SJCRH30 (cell line): ENCODE data around the gene RPL23. TPM values are rescaled to one million over a fixed set of nuclear protein-coding genes. Genes with fewer than 3 reads are reported as not detected.

Source experiments
- DNase-seq, 2 experiments: peaks; one replicate each; pipeline ENCODE4 v3.0.0-alpha.2; 2015 to 2020
- H3K27ac ChIP-seq: fragments of 250-450 bp; sonication (Bioruptor Pico); 2 replicates; pipeline ENCODE4 v1.5.1; 2020; ENCODE audit warnings: mild to moderate bottlenecking, moderate library complexity
- H3K27me3 ChIP-seq: fragments of 250-450 bp; sonication (Bioruptor Pico); 2 replicates; pipeline ENCODE4 v1.5.1; 2020; ENCODE audit warnings: mild to moderate bottlenecking, moderate library complexity
- H3K36me3 ChIP-seq: fragments of 250-450 bp; sonication (Bioruptor Pico); 2 replicates; pipeline ENCODE4 v1.5.1; 2020; ENCODE audit warnings: mild to moderate bottlenecking, moderate library complexity
- H3K4me1 ChIP-seq: fragments of 250-450 bp; sonication (Bioruptor Pico); 2 replicates; pipeline ENCODE4 v1.5.1; 2020; ENCODE audit warnings: mild to moderate bottlenecking, moderate library complexity
- H3K4me3 ChIP-seq: fragments of 250-450 bp; sonication (Bioruptor Pico); 2 replicates; pipeline ENCODE4 v1.5.1; 2020; ENCODE audit warnings: mild to moderate bottlenecking, moderate library complexity
- H3K9me3 ChIP-seq: fragments of 250-450 bp; sonication (Bioruptor Pico); replicated peaks from 2 replicates; pipeline ENCODE4 v1.5.1; 2020; ENCODE audit warnings: mild to moderate bottlenecking, moderate library complexity
- total RNA-seq: library from RNA; depleted of rRNA; stranded (reverse); fragments of >200 nt; shearing (Covaris generic); gene quantifications from 2 replicates; pipeline ENCODE4 v1.2.3, GENCODE V29; 2014

RPL23 gene
- total RNA-seq, 1 experiment from 2014 or later: 2,769 TPM

GRCh38 chr17:38874505-38875400, 21.2 kb upstream of the RPL23 start:
- Histone ChIP-seq H3K27ac (no peak overlapping the region), H3K36me3 (no peaks in the 10 kb centered on the region), H3K9me3 (no peaks in the 10 kb centered on the region), H3K4me3 (no peak overlapping the region), H3K27me3 (no peaks in the 10 kb centered on the region), H3K4me1 (peaks cover 13% of the 10 kb centered on the region)
- no peak for DNase-seq

DNA sequence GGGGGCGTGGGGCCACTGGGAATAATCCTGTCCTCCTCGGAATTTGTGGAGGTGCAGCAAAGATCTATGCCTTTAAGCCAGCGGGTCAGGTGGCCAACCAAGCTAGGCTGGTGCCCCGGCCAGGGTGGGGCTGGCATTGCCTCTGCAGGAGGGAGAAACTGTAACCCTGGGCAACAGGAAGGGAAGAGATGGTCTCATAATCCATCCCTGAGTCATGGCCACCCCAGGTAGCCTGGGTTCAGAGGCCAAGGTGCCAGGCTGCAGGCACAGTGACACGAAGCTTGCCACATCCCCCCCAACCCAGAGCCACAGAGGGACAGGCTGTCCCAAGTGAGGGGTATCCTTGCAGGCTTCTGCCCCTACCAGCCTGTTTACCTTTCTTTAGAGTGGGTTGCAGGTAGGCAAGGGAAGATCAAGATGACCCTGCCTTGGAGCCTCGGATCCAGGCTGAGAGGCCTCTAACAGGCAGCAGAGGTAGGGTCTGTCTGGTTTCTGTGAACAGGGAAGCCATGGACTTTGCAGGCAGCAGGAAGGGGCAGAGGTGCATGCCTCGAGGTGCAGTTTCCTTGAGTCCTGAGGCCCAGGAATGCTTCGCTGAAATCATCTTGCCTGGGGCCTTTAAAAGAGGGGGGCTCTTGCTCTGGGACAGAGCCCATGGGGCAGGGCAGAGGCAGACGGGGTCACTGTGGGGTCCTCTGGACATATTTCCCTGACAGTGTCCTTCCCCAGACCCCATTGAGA, 20.3 kb upstream of the RPL23 start:
- no peak for DNase-seq
- Histone ChIP-seq H3K36me3 (no peaks in the 10 kb centered on the region), H3K27ac (no peak overlapping the region), H3K9me3 (no peaks in the 10 kb centered on the region), H3K4me3 (no peak overlapping the region), H3K27me3 (no peaks in the 10 kb centered on the region), H3K4me1 (peaks cover 7% of the 10 kb centered on the region; the same call in 1 of the 2 replicates)

DNA sequence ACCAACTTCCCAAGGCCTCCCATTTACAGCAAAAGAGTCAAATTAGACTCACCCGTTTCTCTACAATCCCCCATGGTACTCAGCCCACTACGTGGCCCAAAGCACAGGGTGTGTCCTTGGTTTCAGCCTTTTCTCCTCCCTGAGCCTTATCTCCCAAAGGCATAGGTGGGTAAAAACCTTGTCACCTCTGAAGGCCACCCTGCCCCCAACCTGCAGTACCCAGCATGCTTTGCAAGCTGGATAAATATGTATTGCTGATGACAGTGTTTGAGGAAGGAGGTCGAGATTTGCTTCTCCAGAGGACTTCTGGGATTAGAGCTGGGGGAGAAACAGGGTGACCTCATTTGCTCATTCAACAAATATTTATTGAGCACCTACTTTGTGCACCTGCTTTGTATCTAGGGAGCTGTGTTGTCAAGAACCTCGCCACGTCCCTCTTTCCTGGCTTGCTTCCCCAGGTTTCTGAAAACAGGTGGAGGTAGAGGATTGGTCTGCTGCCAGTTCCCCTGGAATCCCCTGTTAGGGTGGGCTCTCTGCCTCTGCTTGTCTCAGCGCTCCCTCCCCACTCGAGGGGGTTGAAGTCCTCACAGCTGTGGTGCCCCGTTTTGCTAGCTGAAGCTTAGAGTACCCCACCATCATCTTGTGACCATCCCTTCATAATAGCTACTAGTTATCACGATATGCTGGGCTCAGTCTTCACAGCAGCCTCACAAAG, 19.3 kb upstream of the RPL23 start:
- Histone ChIP-seq H3K36me3 (no peaks in the 10 kb centered on the region), H3K27ac (no peak overlapping the region), H3K9me3 (no peaks in the 10 kb centered on the region), H3K27me3 (no peaks in the 10 kb centered on the region), H3K4me1 (peaks cover 7% of the 10 kb centered on the region; the same call in 1 of the 2 replicates), H3K4me3 (no peak overlapping the region)
- DNase-seq: no peak

- Histone ChIP-seq H3K27me3 (no peaks in the 10 kb centered on the region), H3K4me3 (no peak overlapping the region), H3K36me3 (no peaks in the 10 kb centered on the region), H3K27ac (no peak overlapping the region), H3K4me1 (peaks cover 7% of the 10 kb centered on the region; the same call in 1 of the 2 replicates), H3K9me3 (no peaks in the 10 kb centered on the region)
- DNase-seq: no peak
These were observed 18.5 kb upstream of the RPL23 start for GRCh38 chr17:38872027-38872511.

DNA sequence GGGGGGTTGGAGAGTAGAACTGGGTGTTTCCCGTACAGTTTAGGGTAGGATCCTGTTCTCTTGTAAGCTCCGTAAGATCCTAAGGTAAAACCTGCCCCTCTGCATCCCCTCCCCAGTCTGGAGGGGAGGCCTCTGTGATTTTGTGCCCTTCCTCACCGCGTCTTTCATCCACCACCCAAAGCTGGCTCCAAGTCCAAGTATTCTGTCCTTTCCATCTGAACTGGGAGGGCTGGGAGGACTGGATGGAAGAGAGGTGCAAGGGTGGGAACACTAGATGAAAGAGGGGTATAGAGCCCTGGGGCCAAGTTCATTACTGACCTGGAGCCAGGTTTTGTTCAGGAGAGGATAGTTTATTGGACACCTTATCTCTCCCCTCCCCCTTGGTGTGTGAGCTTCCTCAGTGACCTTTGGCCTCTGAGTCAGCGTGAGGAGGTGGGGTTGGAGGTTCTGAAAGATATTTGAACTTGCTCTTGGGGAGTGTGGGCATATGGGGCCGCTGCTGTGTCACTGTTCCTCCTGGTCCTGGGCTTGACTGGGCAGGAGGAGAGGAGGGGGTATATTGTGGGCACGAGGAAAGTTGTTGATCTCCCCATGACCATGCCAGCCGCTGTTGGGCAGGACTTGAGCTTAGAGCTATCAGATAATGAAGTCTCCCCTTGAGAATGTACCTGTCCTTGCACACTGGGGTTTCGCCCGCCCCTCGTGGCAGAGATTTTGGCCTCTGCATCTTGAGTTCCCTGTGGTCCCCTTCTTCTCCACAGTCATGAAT, 17.9 kb upstream of the RPL23 start:
- H3K4me1 ChIP-seq: peaks cover 7% of the 10 kb centered on the region; the same call in 1 of the 2 replicates
- H3K27ac ChIP-seq: peak overlapping the region; percentile 36; the same call in 1 of the 2 replicates
- peak; percentile 50 to 56 for DNase-seq

GRCh38 chr17:38870259-38871165, 17.0 kb upstream of the RPL23 start:
- H3K36me3 ChIP-seq: no peaks in the 10 kb centered on the region
- H3K27me3 ChIP-seq: no peaks in the 10 kb centered on the region
- no peaks in the 10 kb centered on the region for H3K9me3 ChIP-seq
- H3K27ac ChIP-seq: peak overlapping the region; percentile 56
- H3K4me1 ChIP-seq: peaks cover 7% of the 10 kb centered on the region; the same call in 1 of the 2 replicates
- DNase-seq: peak; percentile 73 to 77
- peak overlapping the region; percentile 86 for H3K4me3 ChIP-seq

More for the DNA sequence above, 17.9 kb upstream of the RPL23 start:
- peak overlapping the region; percentile 86 for H3K4me3 ChIP-seq
- H3K27me3 ChIP-seq: no peaks in the 10 kb centered on the region
- H3K9me3 ChIP-seq: no peaks in the 10 kb centered on the region
- H3K36me3 ChIP-seq: no peaks in the 10 kb centered on the region

- H3K4me1 ChIP-seq: peaks cover 7% of the 10 kb centered on the region; the same call in 1 of the 2 replicates
- H3K4me3 ChIP-seq: peak within 1 kb of the TSS; percentile 86
- no peaks in the 10 kb centered on the region for H3K27me3 ChIP-seq
- peak; percentile 87 to 90 for DNase-seq
- H3K36me3 ChIP-seq: no peaks in the 10 kb centered on the region
- peak within 1 kb of the TSS; percentile 76 for H3K27ac ChIP-seq
- H3K9me3 ChIP-seq: no peaks in the 10 kb centered on the region
These were observed 16.2 kb upstream of the RPL23 start, which contains the start of gene LASP1 for GRCh38 chr17:38869526-38870258. TSS of gene LASP1 (plus strand) at chr17:38870058. CDS start at chr17:38870190, 132 bp downstream.

DNA sequence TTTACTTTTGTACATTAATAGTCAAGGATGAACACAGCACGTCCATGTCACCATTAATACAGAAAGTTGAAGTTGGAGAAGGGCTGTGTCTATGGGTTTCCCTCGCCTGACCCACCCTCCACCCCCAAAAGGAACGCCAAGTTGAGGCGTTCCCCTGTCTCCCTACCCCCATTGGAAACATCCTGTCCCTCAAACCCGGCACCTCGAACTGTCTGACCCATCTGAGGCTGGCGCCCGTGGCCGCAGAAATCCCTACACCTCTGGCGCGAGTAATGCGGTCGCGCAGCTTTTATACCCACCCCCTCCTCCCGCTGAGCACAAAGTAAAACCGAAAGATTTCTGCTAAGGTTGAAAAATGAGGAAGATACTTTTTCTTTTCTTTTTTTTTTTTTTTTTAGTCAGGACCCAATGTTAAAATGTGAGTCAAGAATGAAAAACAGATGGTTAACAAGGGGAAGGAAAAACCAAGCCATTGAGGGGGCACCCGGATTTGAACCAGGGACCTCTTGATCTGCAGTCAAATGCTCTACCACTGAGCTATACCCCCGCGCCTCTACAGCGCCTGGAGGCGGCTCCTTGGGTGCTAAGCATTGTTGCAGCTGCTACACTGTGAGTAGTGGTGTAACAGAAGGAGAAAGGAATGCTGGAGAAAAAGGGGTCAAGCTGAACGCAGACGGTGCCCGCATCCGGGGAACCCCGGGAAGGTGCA, 15.4 kb upstream of the RPL23 start:
- no peaks in the 10 kb centered on the region for H3K9me3 ChIP-seq
- H3K36me3 ChIP-seq: no peaks in the 10 kb centered on the region
- H3K27me3 ChIP-seq: no peaks in the 10 kb centered on the region
- H3K27ac ChIP-seq: peak overlapping the region; percentile 76
- H3K4me3 ChIP-seq: peak overlapping the region; percentile 86
- peak; percentile 86 to 94 for DNase-seq
- peaks cover 7% of the 10 kb centered on the region; the same call in 1 of the 2 replicates for H3K4me1 ChIP-seq

- peak; percentile 57 to 64 for DNase-seq
- Histone ChIP-seq H3K27ac (peak overlapping the region; percentile 21; the same call in 1 of the 2 replicates), H3K27me3 (no peaks in the 10 kb centered on the region), H3K9me3 (no peaks in the 10 kb centered on the region), H3K4me1 (peaks cover 9% of the 10 kb centered on the region; the same call in 1 of the 2 replicates), H3K36me3 (no peaks in the 10 kb centered on the region), H3K4me3 (peak overlapping the region; percentile 86)
These were observed 14.7 kb upstream of the RPL23 start for GRCh38 chr17:38867968-38868816.

DNA sequence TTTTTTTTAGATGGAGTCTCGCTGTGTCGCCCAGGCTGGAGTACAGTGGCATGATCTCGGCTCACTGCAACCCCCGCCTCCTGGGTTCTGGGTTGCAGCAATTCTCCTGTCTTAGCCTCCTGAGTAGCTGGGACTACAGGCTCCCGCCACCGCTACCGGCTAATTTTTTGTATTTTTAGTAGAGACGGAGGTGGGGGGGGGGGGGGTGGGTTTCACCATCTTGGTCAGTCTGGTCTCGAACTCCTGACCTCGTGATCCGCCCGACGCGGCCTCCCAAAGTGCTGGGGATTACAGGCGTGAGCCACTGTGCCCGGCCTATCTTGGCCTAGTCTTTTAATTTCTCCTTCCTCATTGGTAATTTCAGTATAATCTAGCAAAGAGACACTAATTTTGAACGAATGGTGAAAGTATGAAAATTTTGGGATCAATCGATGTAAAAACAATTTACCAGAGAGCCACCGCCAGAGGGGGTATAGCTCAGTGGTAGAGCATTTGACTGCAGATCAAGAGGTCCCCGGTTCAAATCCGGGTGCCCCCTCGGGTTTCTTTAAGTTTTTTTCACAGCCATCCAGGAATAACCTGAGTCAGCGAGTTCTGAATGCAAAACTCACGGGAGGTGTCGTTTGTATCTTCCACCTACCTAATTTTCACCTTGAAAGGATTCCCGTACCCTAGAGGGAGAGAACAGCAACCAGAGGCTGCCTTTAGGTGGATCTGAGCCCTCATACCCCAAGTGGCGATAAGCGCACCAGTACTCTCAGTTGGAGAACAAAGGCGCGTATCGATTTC, 13.9 kb upstream of the RPL23 start:
- peak; percentile 72 to 86 for DNase-seq
- peak overlapping the region; percentile 86 for H3K4me3 ChIP-seq
- no peaks in the 10 kb centered on the region for H3K27me3 ChIP-seq
- peak overlapping the region; percentile 21; the same call in 1 of the 2 replicates for H3K27ac ChIP-seq
- H3K9me3 ChIP-seq: no peaks in the 10 kb centered on the region
- peaks cover 9% of the 10 kb centered on the region; the same call in 1 of the 2 replicates for H3K4me1 ChIP-seq
- no peaks in the 10 kb centered on the region for H3K36me3 ChIP-seq
